HepG2 (cell line): ENCODE results near the gene SSBP2. TPM values are rescaled to one million over a fixed set of nuclear protein-coding genes. Genes with fewer than 3 reads are reported as not detected.

ENCODE experiments used
- ATAC-seq: fragments of 200-7000 bp; cut with Tn5 transposase; 3 replicates; pipeline ENCODE4 v1.9.1; 2020; ENCODE audit warnings: mild to moderate bottlenecking, moderate library complexity
- BruUV-seq: library from RNA; stranded (reverse); fragments of 400-500 nt; replicated peaks from 2 replicates; lab custom pipeline; 2021; lab: Mats Ljungman, UMichigan
- CTCF ChIA-PET: fragments of 300-600 bp; formaldehyde crosslinking; extraction: SDS; loops from one replicate; lab custom pipeline; 2021; ENCODE audit warnings: low total read pairs, inconsistent platforms, low intra/inter-chr PET ratio; lab: Yijun Ruan, JAX
- POLR2A ChIA-PET: fragments of 350-600 bp; sonication (Branson Sonifier 250); formaldehyde crosslinking; loops from one replicate; lab custom pipeline; 2020; ENCODE audit warnings: antibody characterized with exemption, inconsistent platforms; lab: Yijun Ruan, JAX
- DNase-seq: peaks from one replicate; pipeline ENCODE4 v3.0.0-alpha.2; 2015; ENCODE audit warnings: low spot score
- FAIRE-seq: peaks from 3 replicates; lab custom pipeline; 2011; peaks lifted over from hg19 to GRCh38; lab: Jason Lieb, UNC
- H2AFZ ChIP-seq: one replicate; pipeline ENCODE4 v1.6.1; 2011; ENCODE audit warnings: low read length, inconsistent platforms
- H3K27ac ChIP-seq: fragments of 300-600 bp; 3 replicates; pipeline ENCODE4 v1.8.0; 2011; ENCODE audit warnings: mixed run types, mild to moderate bottlenecking, mixed read lengths, low read length, inconsistent platforms; ENCODE audit not compliant: insufficient read depth; ENCODE audit errors: extremely low read length
- H3K27me3 ChIP-seq, 2 experiments: fragments of 200-600 bp in 1 of 2; 2 replicates in 1 of 2; 3 replicates in 1 of 2; pipeline versions ENCODE4 v1.6.0 to v1.8.0; 2011; ENCODE audit warnings: low read length in 2 of 2, mild to moderate bottlenecking in 2 of 2, moderate library complexity in 2 of 2, inconsistent platforms in 1 of 2; ENCODE audit not compliant: insufficient read depth in 2 of 2, control insufficient read depth in 1 of 2
- H3K36me3 ChIP-seq, 2 experiments: fragments of 200-600 bp in 1 of 2; replicated peaks in 1 of 2; 2 replicates in 1 of 2; 3 replicates in 1 of 2; pipeline versions ENCODE4 v1.5.1 to v1.8.0; 2011; ENCODE audit warnings: low read length in 2 of 2, inconsistent platforms in 1 of 2; ENCODE audit not compliant: insufficient read depth in 2 of 2, control insufficient read depth in 1 of 2
- H3K4me1 ChIP-seq: 2 replicates; pipeline ENCODE4 v1.5.1; 2012; ENCODE audit warnings: low read length, inconsistent platforms; ENCODE audit not compliant: insufficient read depth
- H3K4me2 ChIP-seq: 2 replicates; pipeline ENCODE4 v1.6.0; 2011; ENCODE audit warnings: low read depth, low read length, inconsistent platforms
- H3K4me3 ChIP-seq, 3 experiments: fragments of 200-600 bp in 1 of 3; sonication (generic), shearing (Covaris generic) in 1 of 3; replicated peaks in 1 of 3; 2 replicates each; pipeline ENCODE4 v1.5.1; 2011 to 2016; ENCODE audit warnings: low read length in 3 of 3, inconsistent platforms in 2 of 3, low read depth in 2 of 3, mild to moderate bottlenecking in 2 of 3, control low read depth in 1 of 3, mixed read lengths in 1 of 3; ENCODE audit not compliant: insufficient read depth in 1 of 3
- H3K79me2 ChIP-seq: one replicate; pipeline ENCODE4 v1.6.1; 2011; ENCODE audit warnings: low read length, inconsistent platforms; ENCODE audit not compliant: insufficient read depth
- H3K9ac ChIP-seq: 2 replicates; pipeline ENCODE4 v1.6.0; 2011; ENCODE audit warnings: mild to moderate bottlenecking, low read depth, low read length, inconsistent platforms; ENCODE audit not compliant: insufficient read depth
- H3K9me3 ChIP-seq: 2 replicates; pipeline ENCODE4 v1.5.1; 2012; ENCODE audit warnings: mild to moderate bottlenecking, low read length
- H4K20me1 ChIP-seq: 2 replicates; pipeline ENCODE4 v1.6.0; 2011; ENCODE audit warnings: inconsistent platforms, mild to moderate bottlenecking, low read length, moderate library complexity; ENCODE audit not compliant: insufficient read depth
- GPN1 ChIP-seq: sonication (generic); formaldehyde crosslinking; IDR thresholded peaks from 2 replicates; pipeline ENCODE4 v1.5.1; 2020; ENCODE audit warnings: missing genetic modification reagents, borderline replicate concordance
- KDM2A ChIP-seq: sonication (generic); formaldehyde crosslinking; IDR thresholded peaks from 2 replicates; pipeline ENCODE4 v1.4.0; 2020; ENCODE audit warnings: low read depth, missing genetic modification reagents, borderline replicate concordance
- NFE2L1 ChIP-seq: sonication (generic); formaldehyde crosslinking; IDR thresholded peaks from 2 replicates; pipeline ENCODE4 v1.4.0; 2020; ENCODE audit warnings: missing genetic modification reagents, mild to moderate bottlenecking, borderline replicate concordance
- PRMT3 ChIP-seq: sonication (generic); formaldehyde crosslinking; IDR thresholded peaks from 2 replicates; pipeline ENCODE4 v1.8.1; 2022; ENCODE audit warnings: low read depth, mild to moderate bottlenecking, moderate library complexity, missing genetic modification reagents, borderline replicate concordance
- RBAK ChIP-seq: sonication (generic); formaldehyde crosslinking; IDR thresholded peaks from 2 replicates; pipeline ENCODE4 v1.5.1; 2020; ENCODE audit warnings: mild to moderate bottlenecking, missing genetic modification reagents
- RORA ChIP-seq: sonication (generic); formaldehyde crosslinking; IDR thresholded peaks from 2 replicates; pipeline ENCODE4 v1.5.0; 2020; ENCODE audit warnings: mild to moderate bottlenecking, missing genetic modification reagents, moderate library complexity
- ZNF691 ChIP-seq: sonication (generic); formaldehyde crosslinking; IDR thresholded peaks from 2 replicates; pipeline ENCODE4 v1.4.0; 2020; ENCODE audit warnings: missing genetic modification reagents, low read depth, mild to moderate bottlenecking, borderline replicate concordance
- ZNF792 ChIP-seq: IDR thresholded peaks from 2 replicates; pipeline ENCODE4 v1.6.1; 2016
- ZNF841 ChIP-seq: sonication (generic); formaldehyde crosslinking; IDR thresholded peaks from 2 replicates; pipeline ENCODE4 v1.8.1; 2023; ENCODE audit warnings: missing genetic modification reagents, borderline replicate concordance
- WGBS: methylation state at CpG from one replicate; pipeline ENCODE4 v1.1.6; 2017; ENCODE audit warnings: low lambda C conversion rate; 5-methylcytosine and 5-hydroxymethylcytosine counted together
- in situ Hi-C: cut with HindIII; loops from 2 replicates; pipeline ENCODE4 v1.10.0; 2017; ENCODE audit warnings: low pct_unique_long_range_greater_than_20kb; ENCODE audit not compliant: extremely low pct_ligation_motif_present
- intact Hi-C: fragments of 100-400 bp; cut with micrococcal nuclease; formaldehyde crosslinking; loops from one replicate; pipeline ENCODE4 v1.10.0; 2022; ENCODE audit not compliant: unreplicated experiment
- polyA plus RNA-seq, 8 experiments: library from polyadenylated mRNA; depleted of rRNA in 3 of 8; stranded (reverse) in 7 of 8; unstranded in 1 of 8; fragments of >200 nt; fragmentation: Illumina TruSeq in 4 of 8; extraction: Trizol in 4 of 8; gene quantifications; 2 replicates each; pipeline versions ENCODE4 v1.2.1 to v1.2.3, GENCODE V29; 2011 to 2016; ENCODE audit warnings: low read depth in 4 of 8, missing spikeins in 1 of 8, mixed read lengths in 1 of 8; ENCODE audit not compliant: insufficient read depth in 1 of 8
- total RNA-seq, 5 experiments: library from RNA; depleted of rRNA; stranded (reverse); fragments of >200 nt; fragmentation: Illumina TruSeq; extraction: Trizol; gene quantifications; 2 replicates each; pipeline ENCODE4 v1.2.3, GENCODE V29; 2016; ENCODE audit warnings: low read depth in 1 of 5
- TF ChIP-seq, protein P1 (sequence below): sonication (generic); formaldehyde crosslinking; conservative IDR thresholded peaks from 2 replicates; pipeline ENCODE4 v1.4.0; 2020; ENCODE audit warnings: missing genetic modification reagents

SSBP2 gene
- total and polyA plus RNA-seq, 2 of the 13 experiments (the other 11 are each of a cell fraction or from before 2014, with no cell fraction given) = 0.16 TPM; not detected in 1

DNA sequence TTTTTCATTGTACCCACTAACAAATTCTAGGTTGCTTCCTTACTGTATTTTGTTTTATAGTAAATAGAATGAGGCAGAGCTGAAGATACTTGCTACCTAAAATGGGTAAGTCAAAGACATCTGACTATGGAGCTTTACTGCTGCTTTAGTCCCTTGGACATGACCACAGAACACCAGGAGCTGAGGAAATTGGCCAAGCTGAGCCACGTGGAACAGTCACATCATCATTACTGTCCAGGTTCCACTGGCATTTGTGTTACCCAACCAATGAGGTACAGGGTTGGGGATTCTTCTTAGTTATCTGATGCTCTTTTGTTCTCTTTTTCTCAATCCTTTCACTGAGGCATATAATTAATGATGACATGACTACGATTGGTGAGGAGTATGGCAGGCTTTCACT lies 47.1 kb downstream of the SSBP2 start:
- Histone ChIP-seq H3K9ac (no peak overlapping the region), H3K36me3 (no peaks in the 10 kb centered on the region), H3K4me1 (no peaks in the 10 kb centered on the region), H3K27me3 (no peaks in the 10 kb centered on the region), H2AFZ (no peak overlapping the region), H3K4me3 (no peak overlapping the region), H3K27ac (no peak overlapping the region), H4K20me1 (no peaks in the 10 kb centered on the region), H3K9me3 (no peaks in the 10 kb centered on the region), H3K79me2 (no peaks in the 10 kb centered on the region), H3K4me2 (no peak overlapping the region)
- CTCF ChIA-PET = no interaction called here
- BruUV-seq = no TSS peak
- WGBS = 0% methylated on average over 2 of the region's 2 CpGs
- DNase-seq = no peak
- intact Hi-C loops (no loop called here), in situ Hi-C loops (no loop called here)
- no peak for ATAC-seq
- TF ChIP-seq RORA (CRISPR knock-in tag) (no peak), RBAK (CRISPR knock-in tag) (no peak), PRMT3 (CRISPR knock-in tag) (no peak), ZNF841 (no peak), GPN1 (CRISPR knock-in tag) (no peak), KDM2A (no peak), ZNF691 (CRISPR knock-in tag) (no peak), ZNF792 (CRISPR knock-in tag) (no peak), NFE2L1 (CRISPR knock-in tag) (no peak)
- TF ChIP-seq, protein P1, sequence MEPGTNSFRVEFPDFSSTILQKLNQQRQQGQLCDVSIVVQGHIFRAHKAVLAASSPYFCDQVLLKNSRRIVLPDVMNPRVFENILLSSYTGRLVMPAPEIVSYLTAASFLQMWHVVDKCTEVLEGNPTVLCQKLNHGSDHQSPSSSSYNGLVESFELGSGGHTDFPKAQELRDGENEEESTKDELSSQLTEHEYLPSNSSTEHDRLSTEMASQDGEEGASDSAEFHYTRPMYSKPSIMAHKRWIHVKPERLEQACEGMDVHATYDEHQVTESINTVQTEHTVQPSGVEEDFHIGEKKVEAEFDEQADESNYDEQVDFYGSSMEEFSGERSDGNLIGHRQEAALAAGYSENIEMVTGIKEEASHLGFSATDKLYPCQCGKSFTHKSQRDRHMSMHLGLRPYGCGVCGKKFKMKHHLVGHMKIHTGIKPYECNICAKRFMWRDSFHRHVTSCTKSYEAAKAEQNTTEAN (CRISPR knock-in tag) = no peak
- POLR2A ChIA-PET = no interaction called here
- FAIRE-seq = no peak
